ENCODE measurements around the gene GRIP2.

GRIP2 gene

GRCh38 chr3:14561051-14561960, 21.2 kb upstream of the GRIP2 start:
- DNase-seq (ENCODE audit: low read depth): no peak

GRCh38 chr3:14560110-14560509, 20.0 kb upstream of the GRIP2 start:
- no peak for DNase-seq (ENCODE audit: low read depth)

GRCh38 chr3:14558029-14558428, 17.9 kb upstream of the GRIP2 start:
- DNase-seq (ENCODE audit: low read depth): no peak

GRCh38 chr3:14555835-14556234, 15.7 kb upstream of the GRIP2 start:
- DNase-seq (ENCODE audit: low read depth): no peak

GRCh38 chr3:14554715-14555114, 14.6 kb upstream of the GRIP2 start:
- no peak for DNase-seq (ENCODE audit: low read depth)

- DNase-seq (ENCODE audit: low read depth): no peak
These were observed 13.7 kb upstream of the GRIP2 start for GRCh38 chr3:14553871-14554270.

GRCh38 chr3:14552717-14553116, 12.6 kb upstream of the GRIP2 start:
- DNase-seq (ENCODE audit: low read depth): no peak

GRCh38 chr3:14552041-14552648, 12.0 kb upstream of the GRIP2 start:
- DNase-seq (ENCODE audit: low read depth): no peak

- no peak for DNase-seq (ENCODE audit: low read depth)
These were observed 10.8 kb upstream of the GRIP2 start for GRCh38 chr3:14550651-14551611.

- no peak for DNase-seq (ENCODE audit: low read depth)
These were observed 10.0 kb upstream of the GRIP2 start for GRCh38 chr3:14550181-14550580.

GRCh38 chr3:14549256-14549919, 9.2 kb upstream of the GRIP2 start:
- no peak for DNase-seq (ENCODE audit: low read depth)

- DNase-seq (ENCODE audit: low read depth): no peak
These were observed 8.2 kb upstream of the GRIP2 start for GRCh38 chr3:14548321-14548729.

- no peak for DNase-seq (ENCODE audit: low read depth)
These were observed 7.6 kb upstream of the GRIP2 start for GRCh38 chr3:14547693-14548092.

- DNase-seq (ENCODE audit: low read depth): no peak
These were observed 5.9 kb upstream of the GRIP2 start for GRCh38 chr3:14546041-14546440.

- DNase-seq (ENCODE audit: low read depth): no peak
These were observed 5.1 kb upstream of the GRIP2 start for GRCh38 chr3:14545251-14545635.

GRCh38 chr3:14544282-14545250, 4.4 kb upstream of the GRIP2 start:
- no peak for DNase-seq (ENCODE audit: low read depth)

- no peak for DNase-seq (ENCODE audit: low read depth)
These were observed 3.3 kb upstream of the GRIP2 start for GRCh38 chr3:14543446-14543845.

GRCh38 chr3:14542656-14543055, 2.5 kb upstream of the GRIP2 start:
- DNase-seq (ENCODE audit: low read depth): no peak

- no peak for DNase-seq (ENCODE audit: low read depth)
These were observed 1.5 kb upstream of the GRIP2 start for GRCh38 chr3:14541646-14542045.

GRCh38 chr3:14540821-14541385, 761 bp upstream of the GRIP2 start:
- no peak for DNase-seq (ENCODE audit: low read depth)
